ENCODE results near the gene CRISP1. TPM values are rescaled to one million over a fixed set of nuclear protein-coding genes. Genes with fewer than 3 reads are reported as not detected.
A peak's percentile ranks its signal among the peaks of the same experiment; 100 is the strongest.

The CRISP1 gene
- total and polyA plus RNA-seq, 9 of the 15 experiments (the other 6 are each of a cell fraction or from before 2014, with no cell fraction given) = not detected

- TF ChIP-seq CREB3L1 (IDR thresholded peaks at IDR 0.05; ENCODE audit: borderline replicate concordance, low read depth) (no peak), CTCFL (IDR thresholded peaks at IDR 0.05; ENCODE audit: borderline replicate concordance, insufficient read depth, low read depth, low read length, poor library complexity, severe bottlenecking) (no peak), NR2F6 (CRISPR knock-in tag; IDR thresholded peaks at IDR 0.05) (no peak), ZNF280A (IDR thresholded peaks at IDR 0.05; ENCODE audit: low read depth, partially characterized antibody) (no peak), HDAC2 (IDR thresholded peaks at IDR 0.05) (no peak), PRMT5 (CRISPR knock-in tag; IDR thresholded peaks at IDR 0.05) (no peak), BRD4 (IDR thresholded peaks at IDR 0.05) (0 out of 2 replicates have a peak, but pooled peaks have one; percentile 53), ZNF174 (CRISPR knock-in tag; IDR thresholded peaks at IDR 0.05) (no peak), ZNF253 (CRISPR knock-in tag; conservative IDR thresholded peaks at IDR 0.05) (no peak), DEAF1 (CRISPR knock-in tag; IDR thresholded peaks at IDR 0.05) (no peak), BACH1 (tag; IDR thresholded peaks at IDR 0.05) (no peak), ZBTB1 (CRISPR knock-in tag; IDR thresholded peaks at IDR 0.05; ENCODE audit: borderline replicate concordance, low read depth) (no peak), MAZ (CRISPR knock-in tag; conservative IDR thresholded peaks at IDR 0.05 in 1 of 2, IDR thresholded peaks at IDR 0.05 in 1 of 2) (peak in 1 of 2 experiments; percentile 11; a peak in 1 of 4 replicates), GATAD2B (IDR thresholded peaks at IDR 0.05; ENCODE audit: borderline replicate concordance) (no peak), HEY1 (CRISPR knock-in tag; IDR thresholded peaks at IDR 0.05; ENCODE audit: borderline replicate concordance) (no peak), CSDE1 (IDR thresholded peaks at IDR 0.05) (no peak), GABPB1 (CRISPR knock-in tag; IDR thresholded peaks at IDR 0.05) (no peak), NFATC3 (IDR thresholded peaks at IDR 0.05) (no peak), ZNF583 (CRISPR knock-in tag; IDR thresholded peaks at IDR 0.05) (no peak), JUN (IDR thresholded peaks at IDR 0.05; ENCODE audit: borderline replicate concordance, low read depth, low read length) (no peak), JUN (CRISPR knock-in tag; IDR thresholded peaks at IDR 0.05; ENCODE audit: borderline replicate concordance) (no peak)
- TF ChIP-seq, protein P1, sequence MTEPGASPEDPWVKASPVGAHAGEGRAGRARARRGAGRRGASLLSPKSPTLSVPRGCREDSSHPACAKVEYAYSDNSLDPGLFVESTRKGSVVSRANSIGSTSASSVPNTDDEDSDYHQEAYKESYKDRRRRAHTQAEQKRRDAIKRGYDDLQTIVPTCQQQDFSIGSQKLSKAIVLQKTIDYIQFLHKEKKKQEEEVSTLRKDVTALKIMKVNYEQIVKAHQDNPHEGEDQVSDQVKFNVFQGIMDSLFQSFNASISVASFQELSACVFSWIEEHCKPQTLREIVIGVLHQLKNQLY (CRISPR knock-in tag; conservative IDR thresholded peaks at IDR 0.05) = no peak
These were observed 39.5 kb downstream of the CRISP1 start (continued) for GRCh38 chr6:49826743-49827406.

All from K562 (cell line).